Right ventricle myocardium inferior (tissue), 1 donor: Measurements from ENCODE around the gene ADPRM. TPM values are rescaled to one million over a fixed set of nuclear protein-coding genes. Genes with fewer than 3 reads are reported as not detected.

Experiments
- ATAC-seq: fragments of 200-7000 bp; cut with Tn5 transposase; one replicate; pipeline ENCODE4 v1.9.1; 2020; ENCODE audit warnings: mild to moderate bottlenecking, moderate library complexity
- DNase-seq: peaks from one replicate; pipeline ENCODE4 v3.0.0; 2021; ENCODE audit errors: missing footprints
- intact Hi-C: fragments of 100-400 bp; cut with DNase I; formaldehyde crosslinking; loops from one replicate; pipeline ENCODE4 v1.11.0; 2022
- total RNA-seq: library from RNA; stranded (reverse); fragmentation: NEBNext Ultra II Directional; extraction: Animal tissue kit (Norgen Biotek cat#: 25700); gene quantifications from one replicate; pipeline ENCODE4 v1.2.1, GENCODE V29; 2021
- donor health status: DM: no; HTN: yes; CAD: no; lungs with severe emphysema.

Gene ADPRM
- total RNA-seq, 1 donor from 2014 or later = 3.8 TPM

DNA sequence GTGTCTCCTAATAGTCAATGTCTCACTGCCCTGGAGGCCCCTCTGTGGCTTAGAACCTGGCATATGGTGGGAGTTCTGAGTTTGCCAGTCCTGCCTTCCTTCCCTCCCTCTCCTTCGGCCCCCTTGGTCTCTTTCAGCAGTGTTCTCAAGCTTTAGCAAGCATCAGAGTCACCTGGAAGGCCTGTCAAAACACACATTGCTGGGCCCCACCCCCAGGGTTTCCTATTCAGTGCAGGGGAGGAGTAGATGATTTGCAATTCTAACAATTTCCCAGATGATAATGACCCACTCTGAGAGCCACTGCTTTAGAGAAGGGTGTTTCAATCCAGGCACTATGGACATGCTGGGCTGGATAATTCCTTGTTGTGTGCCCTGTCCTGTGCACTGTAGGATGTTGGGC, 58.8 kb downstream of the ADPRM start:
- ATAC-seq (no peak), DNase-seq (no peak)
- intact Hi-C loops = no loop called here

- DNase-seq (no peak), ATAC-seq (no peak)
- intact Hi-C loops = no loop called here
Measured at GRCh38 chr17:10756619-10757018, 59.2 kb downstream of the ADPRM start.

DNA sequence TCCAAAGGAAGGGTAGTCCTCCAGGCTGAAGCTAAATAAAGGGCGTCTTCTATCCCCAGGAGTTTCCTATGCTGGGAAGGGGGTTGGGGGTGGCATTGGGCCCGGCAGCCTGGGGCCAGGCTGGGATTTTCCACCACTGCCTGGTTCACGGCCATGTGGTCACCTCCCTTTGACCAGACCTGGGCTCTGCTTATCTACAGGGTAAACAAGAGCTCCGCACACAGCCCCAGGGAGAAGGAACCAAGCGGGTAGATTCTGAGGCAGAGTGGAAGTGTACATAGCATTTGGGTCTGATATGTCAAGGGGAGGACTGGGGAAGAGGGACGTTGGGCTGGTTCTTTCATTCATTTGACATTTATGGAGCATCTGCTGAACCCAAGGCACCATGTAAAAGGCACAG, 59.7 kb downstream of the ADPRM start:
- intact Hi-C loops = no loop called here
- ATAC-seq = no peak
- no peak for DNase-seq

DNA sequence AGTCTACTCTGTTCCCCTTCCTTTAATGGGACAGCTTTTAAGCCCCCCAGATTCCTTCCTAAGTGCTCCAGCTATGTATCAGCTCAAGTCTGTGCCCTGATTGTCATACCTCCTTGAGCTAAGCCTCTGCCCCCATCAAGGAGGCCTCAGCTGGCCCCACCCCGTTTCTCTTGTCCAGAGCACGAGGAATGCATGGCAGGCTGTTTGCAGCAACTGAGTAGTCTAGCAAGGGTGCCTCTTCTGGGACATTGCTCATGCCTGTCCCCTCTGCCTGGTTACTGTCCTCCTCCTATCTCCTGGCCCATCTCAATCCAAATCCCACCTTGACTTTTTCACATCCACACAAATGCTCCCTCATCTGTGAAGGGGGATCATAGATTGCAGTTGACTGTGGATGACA, 60.3 kb downstream of the ADPRM start:
- ATAC-seq (no peak), DNase-seq (no peak)
- intact Hi-C loops = no loop called here

- no peak for ATAC-seq
- no peak for DNase-seq
- intact Hi-C loops = no loop called here
Measured at GRCh38 chr17:10758062-10758461, 60.7 kb downstream of the ADPRM start.

Other genes starting within 250 kb of the ADPRM start
- gene MYH4, start 228.0 kb upstream of the ADPRM start, total RNA-seq = not detected
- gene MYH1, start 179.1 kb upstream of the ADPRM start, total RNA-seq = not detected
- not detected for gene MYH2, start 147.9 kb upstream of the ADPRM start, total RNA-seq
- gene MYH3, start 40.3 kb upstream of the ADPRM start, total RNA-seq = 0.43 TPM
- 30.9 TPM for gene SCO1, start 61 bp upstream of the ADPRM start, total RNA-seq
- gene TMEM220, start 32.4 kb downstream of the ADPRM start, total RNA-seq = 9.8 TPM
- not detected for gene TMEM238L, start 106.5 kb downstream of the ADPRM start, total RNA-seq
- gene PIRT, start 140.5 kb downstream of the ADPRM start, total RNA-seq = not detected